Liver (tissue), 3 donors: ENCODE data around the gene MAPK7.

Experiments used
- ATF3 ChIP-seq: IDR thresholded peaks from 2 replicates; pipeline ENCODE4 v1.6.1; 2016; ENCODE audit warnings: antibody characterized with exemption
- CTCF ChIP-seq: fragments of 150-350 bp; IDR thresholded peaks from 2 replicates; pipeline ENCODE4 v1.5.1; 2017; ENCODE audit warnings: improper control_type of control experiment, low read depth, low read length; ENCODE audit not compliant: missing input control
- EGR1 ChIP-seq, 2 donors: IDR thresholded peaks; 2 replicates each; pipeline ENCODE4 v1.6.1; 2016 to 2018; ENCODE audit warnings: antibody characterized with exemption in 2 of 2, low read depth in 2 of 2
- GABPA ChIP-seq, 2 donors: IDR thresholded peaks in 1 of 2; conservative IDR thresholded peaks in 1 of 2; 2 replicates each; pipeline ENCODE4 v1.6.1; 2016; ENCODE audit warnings: antibody characterized with exemption in 2 of 2, mild to moderate bottlenecking in 1 of 2, moderate library complexity in 1 of 2
- JUND ChIP-seq, 2 donors: IDR thresholded peaks; 2 replicates each; pipeline ENCODE4 v1.6.1; 2016; ENCODE audit warnings: antibody characterized with exemption in 2 of 2
- MAX ChIP-seq: IDR thresholded peaks from 2 replicates; pipeline ENCODE4 v1.6.1; 2016; ENCODE audit warnings: antibody characterized with exemption
- NR2F2 ChIP-seq: IDR thresholded peaks from 2 replicates; pipeline ENCODE4 v1.6.1; 2016; ENCODE audit warnings: antibody characterized with exemption
- RAD21 ChIP-seq, 2 donors: IDR thresholded peaks; 2 replicates each; pipeline ENCODE4 v1.6.1; 2016; ENCODE audit warnings: antibody characterized with exemption in 2 of 2, mild to moderate bottlenecking in 2 of 2
- REST ChIP-seq: IDR thresholded peaks from 2 replicates; pipeline ENCODE4 v1.6.1; 2016; ENCODE audit warnings: antibody characterized with exemption, mild to moderate bottlenecking
- TAF1 ChIP-seq: conservative IDR thresholded peaks from 2 replicates; pipeline ENCODE4 v1.6.1; 2016; ENCODE audit warnings: antibody characterized with exemption, mild to moderate bottlenecking
- YY1 ChIP-seq: IDR thresholded peaks from 2 replicates; pipeline ENCODE4 v1.6.1; 2016; ENCODE audit warnings: antibody characterized with exemption, mild to moderate bottlenecking
- ZBTB33 ChIP-seq: IDR thresholded peaks from 2 replicates; pipeline ENCODE4 v1.6.1; 2016; ENCODE audit warnings: antibody characterized with exemption
- donor health status: healthy.
- donor health status: healthy.

GRCh38 chr17:19368229-19368628 is 10.1 kb upstream of the MAPK7 start:
- TF ChIP-seq TAF1 = no peak
- TF ChIP-seq GABPA (IDR thresholded peaks at IDR 0.05 in 1 of 2, conservative IDR thresholded peaks at IDR 0.05 in 1 of 2) = no peak
- TF ChIP-seq CTCF = no peak
- no peak for TF ChIP-seq REST
- no peak for TF ChIP-seq YY1
- TF ChIP-seq ZBTB33 = no peak
- TF ChIP-seq MAX = no peak
- no peak for TF ChIP-seq JUND (IDR thresholded peaks at IDR 0.05)
- TF ChIP-seq NR2F2 = no peak
- no peak for TF ChIP-seq EGR1 (IDR thresholded peaks at IDR 0.05; ENCODE audit: low read depth in 2 of 2)
- TF ChIP-seq ATF3 = no peak
- no peak for TF ChIP-seq RAD21 (IDR thresholded peaks at IDR 0.05)
